Osteoblast (primary cell): ENCODE data around the gene CTDP1. TPM values are rescaled to one million over a fixed set of nuclear protein-coding genes. Genes with fewer than 3 reads are reported as not detected.

Source experiments
- DNase-seq: peaks from one replicate; pipeline ENCODE4 v3.0.0; 2011; ENCODE audit warnings: low spot score, mixed read lengths; ENCODE audit not compliant: insufficient read length; ENCODE audit errors: missing footprints
- H2AFZ ChIP-seq: 2 replicates; pipeline ENCODE4 v1.6.0; 2011; ENCODE audit warnings: mild to moderate bottlenecking, low read length
- H3K27ac ChIP-seq: 2 replicates; pipeline ENCODE4 v1.5.1; 2011; ENCODE audit warnings: mild to moderate bottlenecking, low read depth, low read length, moderate library complexity
- H3K27me3 ChIP-seq: 2 replicates; pipeline ENCODE4 v1.6.0; 2012; ENCODE audit warnings: mild to moderate bottlenecking, control low read depth, inconsistent platforms, low read length, moderate library complexity; ENCODE audit not compliant: insufficient read depth
- H3K36me3 ChIP-seq: 2 replicates; pipeline ENCODE4 v1.5.1; 2011; ENCODE audit warnings: mild to moderate bottlenecking, low read length, control low read depth, moderate library complexity; ENCODE audit not compliant: insufficient read depth
- H3K4me1 ChIP-seq: 2 replicates; pipeline ENCODE4 v1.5.1; 2011; ENCODE audit warnings: mild to moderate bottlenecking, low read length, control low read depth, moderate library complexity; ENCODE audit not compliant: insufficient read depth
- H3K4me2 ChIP-seq: 2 replicates; pipeline ENCODE4 v1.6.0; 2011; ENCODE audit warnings: mild to moderate bottlenecking, low read length; ENCODE audit not compliant: insufficient read depth
- H3K4me3 ChIP-seq: fragments of 200-600 bp; sonication (generic); 3 replicates; pipeline ENCODE4 v1.5.1; 2012; ENCODE audit warnings: mild to moderate bottlenecking, low read length, inconsistent platforms; ENCODE audit not compliant: insufficient read depth
- H3K79me2 ChIP-seq: 2 replicates; pipeline ENCODE4 v1.6.0; 2012; ENCODE audit warnings: mild to moderate bottlenecking, low read length, control low read depth, inconsistent platforms; ENCODE audit not compliant: insufficient read depth
- H3K9me3 ChIP-seq: 2 replicates; pipeline ENCODE4 v1.5.1; 2011; ENCODE audit warnings: low read depth, low read length, control low read depth
- H4K20me1 ChIP-seq: 2 replicates; pipeline ENCODE4 v1.6.0; 2012; ENCODE audit warnings: mild to moderate bottlenecking, low read length, control low read depth; ENCODE audit not compliant: insufficient read depth
- total RNA-seq: library from RNA; depleted of rRNA; stranded (reverse); fragments of >200 nt; gene quantifications from 2 replicates; pipeline ENCODE4 v1.2.3, GENCODE V29; 2012
- TF ChIP-seq, protein P1 (sequence below): IDR thresholded peaks from 2 replicates; pipeline ENCODE4 v1.5.1; 2011; ENCODE audit warnings: mild to moderate bottlenecking, low read depth, low read length, moderate library complexity; ENCODE audit errors: extremely low read depth

The CTDP1 gene
- total RNA-seq, 1 donor: 26.8 TPM

DNA sequence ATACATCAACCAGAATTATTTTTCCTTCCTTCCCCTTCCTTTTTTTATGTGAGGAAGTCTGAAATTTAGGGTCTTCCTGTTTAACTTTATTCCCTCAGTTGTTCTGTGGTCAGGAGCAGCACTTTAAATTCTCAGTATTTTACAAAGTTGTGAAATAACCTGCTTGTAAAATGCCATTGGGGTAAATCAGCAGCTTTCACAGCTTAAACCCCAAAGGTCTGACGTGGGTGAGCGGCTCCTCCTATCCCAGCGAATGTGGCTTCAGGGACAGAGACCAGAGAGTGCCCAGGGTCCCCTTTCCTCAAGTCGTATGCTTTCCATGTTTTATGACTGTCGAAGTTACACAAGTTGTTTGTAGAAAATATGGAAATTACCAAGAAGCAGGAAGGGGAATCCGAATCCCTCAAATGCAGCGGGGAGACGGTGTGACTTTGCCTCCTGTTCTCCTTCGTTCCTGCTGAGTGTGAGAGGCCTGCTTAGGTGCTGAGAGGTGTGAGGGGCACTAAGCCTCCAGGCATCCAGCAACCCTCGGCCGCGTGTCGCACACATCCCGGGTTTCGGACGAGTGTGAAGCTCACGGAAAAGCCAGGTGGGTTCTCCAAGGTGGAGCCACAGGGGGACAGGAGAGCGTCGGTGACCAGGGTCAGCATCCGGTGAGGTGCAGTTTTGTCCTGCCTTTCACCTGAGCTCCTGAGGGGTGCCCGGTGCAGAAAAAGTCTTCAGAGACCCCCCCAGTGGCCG is 107.4 kb downstream of the CTDP1 start:
- Histone ChIP-seq H3K9me3 (no peaks in the 10 kb centered on the region), H2AFZ (no peak overlapping the region), H3K4me2 (peak overlapping the region; percentile 47), H3K27ac (no peak overlapping the region), H3K4me3 (no peak overlapping the region), H3K36me3 (no peaks in the 10 kb centered on the region), H4K20me1 (no peaks in the 10 kb centered on the region), H3K79me2 (no peaks in the 10 kb centered on the region), H3K4me1 (peaks cover 31% of the 10 kb centered on the region), H3K27me3 (peaks cover 44% of the 10 kb centered on the region)
- DNase-seq: peak; percentile 98
- TF ChIP-seq, protein P1, sequence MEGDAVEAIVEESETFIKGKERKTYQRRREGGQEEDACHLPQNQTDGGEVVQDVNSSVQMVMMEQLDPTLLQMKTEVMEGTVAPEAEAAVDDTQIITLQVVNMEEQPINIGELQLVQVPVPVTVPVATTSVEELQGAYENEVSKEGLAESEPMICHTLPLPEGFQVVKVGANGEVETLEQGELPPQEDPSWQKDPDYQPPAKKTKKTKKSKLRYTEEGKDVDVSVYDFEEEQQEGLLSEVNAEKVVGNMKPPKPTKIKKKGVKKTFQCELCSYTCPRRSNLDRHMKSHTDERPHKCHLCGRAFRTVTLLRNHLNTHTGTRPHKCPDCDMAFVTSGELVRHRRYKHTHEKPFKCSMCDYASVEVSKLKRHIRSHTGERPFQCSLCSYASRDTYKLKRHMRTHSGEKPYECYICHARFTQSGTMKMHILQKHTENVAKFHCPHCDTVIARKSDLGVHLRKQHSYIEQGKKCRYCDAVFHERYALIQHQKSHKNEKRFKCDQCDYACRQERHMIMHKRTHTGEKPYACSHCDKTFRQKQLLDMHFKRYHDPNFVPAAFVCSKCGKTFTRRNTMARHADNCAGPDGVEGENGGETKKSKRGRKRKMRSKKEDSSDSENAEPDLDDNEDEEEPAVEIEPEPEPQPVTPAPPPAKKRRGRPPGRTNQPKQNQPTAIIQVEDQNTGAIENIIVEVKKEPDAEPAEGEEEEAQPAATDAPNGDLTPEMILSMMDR: no peak

DNA sequence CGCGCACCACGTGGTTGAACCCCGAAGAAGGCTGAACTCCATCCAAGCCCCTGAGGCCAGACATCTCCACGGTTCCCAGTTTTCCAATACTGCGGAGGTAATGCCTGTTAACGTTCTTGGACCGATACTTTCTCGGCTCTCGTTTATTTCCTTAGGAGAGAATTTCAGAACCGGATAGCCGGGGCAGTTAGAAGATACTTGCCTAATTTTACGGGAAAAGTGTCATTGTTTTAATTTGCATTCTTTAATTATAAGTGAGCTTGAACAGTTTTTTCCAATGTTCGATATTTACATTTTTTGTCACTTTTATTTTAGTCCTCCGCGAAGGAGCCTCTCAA is 107.9 kb downstream of the CTDP1 start:
- Histone ChIP-seq H3K9me3 (no peaks in the 10 kb centered on the region), H3K27me3 (peaks cover 44% of the 10 kb centered on the region), H2AFZ (no peak overlapping the region), H3K4me3 (no peak overlapping the region), H4K20me1 (no peaks in the 10 kb centered on the region), H3K36me3 (no peaks in the 10 kb centered on the region), H3K4me2 (no peak overlapping the region), H3K79me2 (no peaks in the 10 kb centered on the region), H3K4me1 (peaks cover 35% of the 10 kb centered on the region), H3K27ac (no peak overlapping the region)
- DNase-seq: peak; percentile 68
- TF ChIP-seq, protein P1: no peak

GRCh38 chr18:79787865-79788733 is 108.5 kb downstream of the CTDP1 start:
- Histone ChIP-seq H3K36me3 (no peaks in the 10 kb centered on the region), H3K79me2 (no peaks in the 10 kb centered on the region), H3K27ac (no peak overlapping the region), H3K27me3 (peaks cover 44% of the 10 kb centered on the region), H2AFZ (no peak overlapping the region), H3K4me1 (peaks cover 35% of the 10 kb centered on the region), H3K4me3 (peak overlapping the region; percentile 30), H3K9me3 (no peaks in the 10 kb centered on the region), H3K4me2 (peak overlapping the region; percentile 48), H4K20me1 (no peaks in the 10 kb centered on the region)
- peak; percentile 89 for DNase-seq
- TF ChIP-seq, protein P1: no peak

GRCh38 chr18:79788734-79789085 is 109.1 kb downstream of the CTDP1 start:
- no peak for DNase-seq
- Histone ChIP-seq H3K4me1 (peaks cover 35% of the 10 kb centered on the region), H3K36me3 (no peaks in the 10 kb centered on the region), H3K4me3 (no peak overlapping the region), H3K9me3 (no peaks in the 10 kb centered on the region), H3K27ac (no peak overlapping the region), H3K27me3 (peaks cover 44% of the 10 kb centered on the region), H2AFZ (no peak overlapping the region), H3K79me2 (no peaks in the 10 kb centered on the region), H4K20me1 (no peaks in the 10 kb centered on the region), H3K4me2 (no peak overlapping the region)
- TF ChIP-seq, protein P1: no peak
